Activated CD4-positive, alpha-beta T cell treated with anti-CD3 and anti-CD28 coated beads, Interleukin-2, amount 50 U/mL, for 48 hours (primary cell): ENCODE measurements around the gene WWC2.

ENCODE experiments used
- DNase-seq, 2 experiments: peaks; one replicate each; pipeline ENCODE4 v3.0.0-alpha.2; 2020

WWC2 gene

GRCh38 chr4:183335369-183335940, 236.4 kb downstream of the WWC2 start:
- no peak for DNase-seq

- no peak for DNase-seq
Measured at GRCh38 chr4:183337349-183337748, 238.3 kb downstream of the WWC2 start.

- DNase-seq, result no peak
Measured at GRCh38 chr4:183337833-183338232, 238.8 kb downstream of the WWC2 start.

GRCh38 chr4:183342541-183343533, 243.8 kb downstream of the WWC2 start:
- DNase-seq, result no peak

- DNase-seq, result no peak
Measured at GRCh38 chr4:183343730-183344129, 244.7 kb downstream of the WWC2 start.

GRCh38 chr4:183344523-183345255, 245.6 kb downstream of the WWC2 start:
- DNase-seq, result no peak

- DNase-seq, result no peak
Measured at GRCh38 chr4:183345261-183345660, 246.2 kb downstream of the WWC2 start.

GRCh38 chr4:183347146-183347545, 248.1 kb downstream of the WWC2 start:
- no peak for DNase-seq

GRCh38 chr4:183347566-183347965, 248.5 kb downstream of the WWC2 start:
- no peak for DNase-seq

- DNase-seq, result no peak
Measured at GRCh38 chr4:183348136-183348535, 249.1 kb downstream of the WWC2 start.

GRCh38 chr4:183348706-183349659, 249.9 kb downstream of the WWC2 start:
- DNase-seq, result peak; percentile 44 to 59

GRCh38 chr4:183349673-183350072, 250.6 kb downstream of the WWC2 start:
- peak in 1 of 2 experiments; percentile 9 for DNase-seq

- no peak for DNase-seq
Measured at GRCh38 chr4:183350317-183351071, 251.4 kb downstream of the WWC2 start.

GRCh38 chr4:183352546-183352945, 253.5 kb downstream of the WWC2 start:
- DNase-seq, result no peak

- DNase-seq, result no peak
Measured at GRCh38 chr4:183353557-183353956, 254.5 kb downstream of the WWC2 start.

- DNase-seq, result no peak
Measured at GRCh38 chr4:183354219-183354618, 255.2 kb downstream of the WWC2 start.

GRCh38 chr4:183355405-183355804, 256.3 kb downstream of the WWC2 start:
- DNase-seq, result no peak

- no peak for DNase-seq
Measured at GRCh38 chr4:183356173-183356830, 257.2 kb downstream of the WWC2 start.

- no peak for DNase-seq
Measured at GRCh38 chr4:183356931-183357675, 258.0 kb downstream of the WWC2 start.

GRCh38 chr4:183358215-183358755, 259.2 kb downstream of the WWC2 start:
- no peak for DNase-seq
